Measurements from ENCODE around the gene AKAP8. TPM values are rescaled to one million over a fixed set of nuclear protein-coding genes. Genes with fewer than 3 reads are reported as not detected.
A peak's percentile ranks its signal among the peaks of the same experiment; 100 is the strongest.

The AKAP8 gene
- total RNA-seq, 4 donors from 2014 or later = 21.4 to 34.2 (median 28.0) TPM

- Histone ChIP-seq H3K9me3 (no peaks in the 10 kb centered on the region), H3K27me3 (no peaks in the 10 kb centered on the region), H3K36me3 (peaks cover 1 to 85% of the 10 kb centered on the region in 2 donors), H3K4me3 (no peak overlapping the region), H3K4me1 (peaks cover 0 to 13% (median 0%) of the 10 kb centered on the region in 3 donors), H3K27ac (no peak overlapping the region)
- TF ChIP-seq, protein P1, sequence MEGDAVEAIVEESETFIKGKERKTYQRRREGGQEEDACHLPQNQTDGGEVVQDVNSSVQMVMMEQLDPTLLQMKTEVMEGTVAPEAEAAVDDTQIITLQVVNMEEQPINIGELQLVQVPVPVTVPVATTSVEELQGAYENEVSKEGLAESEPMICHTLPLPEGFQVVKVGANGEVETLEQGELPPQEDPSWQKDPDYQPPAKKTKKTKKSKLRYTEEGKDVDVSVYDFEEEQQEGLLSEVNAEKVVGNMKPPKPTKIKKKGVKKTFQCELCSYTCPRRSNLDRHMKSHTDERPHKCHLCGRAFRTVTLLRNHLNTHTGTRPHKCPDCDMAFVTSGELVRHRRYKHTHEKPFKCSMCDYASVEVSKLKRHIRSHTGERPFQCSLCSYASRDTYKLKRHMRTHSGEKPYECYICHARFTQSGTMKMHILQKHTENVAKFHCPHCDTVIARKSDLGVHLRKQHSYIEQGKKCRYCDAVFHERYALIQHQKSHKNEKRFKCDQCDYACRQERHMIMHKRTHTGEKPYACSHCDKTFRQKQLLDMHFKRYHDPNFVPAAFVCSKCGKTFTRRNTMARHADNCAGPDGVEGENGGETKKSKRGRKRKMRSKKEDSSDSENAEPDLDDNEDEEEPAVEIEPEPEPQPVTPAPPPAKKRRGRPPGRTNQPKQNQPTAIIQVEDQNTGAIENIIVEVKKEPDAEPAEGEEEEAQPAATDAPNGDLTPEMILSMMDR (IDR thresholded peaks at IDR 0.05) = no peak
- TF ChIP-seq POLR2A (IDR thresholded peaks at IDR 0.05) = no peak
- no peak for TF ChIP-seq POLR2AphosphoS5 (IDR thresholded peaks at IDR 0.05)
- TF ChIP-seq EP300 (IDR thresholded peaks at IDR 0.05) = no peak
- ATAC-seq = no peak
Measured at GRCh38 chr19:15393963-15394362, 14.4 kb upstream of the AKAP8 start.

- Histone ChIP-seq H3K4me3 (no peak overlapping the region), H3K9me3 (no peaks in the 10 kb centered on the region), H3K27ac (no peak overlapping the region), H3K4me1 (peaks cover 0 to 13% (median 0%) of the 10 kb centered on the region in 3 donors), H3K36me3 (peaks cover 0 to 67% of the 10 kb centered on the region in 2 donors), H3K27me3 (no peaks in the 10 kb centered on the region)
- TF ChIP-seq POLR2A (IDR thresholded peaks at IDR 0.05) (no peak), POLR2AphosphoS5 (IDR thresholded peaks at IDR 0.05) (no peak), EP300 (IDR thresholded peaks at IDR 0.05) (no peak)
- TF ChIP-seq, protein P1 (IDR thresholded peaks at IDR 0.05) = no peak
- ATAC-seq = no peak
- WGBS, 2 donors (ENCODE audit: low coverage in 1 of 2) = 67 to 83% methylated on average over 2 of the region's 2 CpGs
Measured at GRCh38 chr19:15390814-15391213, 11.2 kb upstream of the AKAP8 start.

DNA sequence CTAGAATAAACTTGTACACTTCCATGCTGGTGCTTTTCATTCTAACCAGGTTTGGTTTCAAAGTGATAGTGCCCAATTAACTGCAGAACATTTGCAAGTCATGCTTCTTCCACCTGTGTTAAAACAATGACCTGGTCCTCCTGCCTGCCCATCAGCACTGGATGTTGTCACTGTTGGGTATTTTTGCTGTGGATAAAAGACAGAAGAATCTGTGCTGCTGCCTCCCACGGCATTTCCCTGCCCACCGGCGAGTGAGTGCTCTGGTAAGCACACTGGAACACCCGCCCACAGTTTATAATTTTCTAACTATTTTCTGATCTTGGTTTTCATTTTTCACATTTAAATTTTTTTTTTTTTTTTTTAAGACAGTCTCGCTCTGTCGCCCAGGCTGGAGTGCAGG is 2.3 kb upstream of the AKAP8 start:
- Histone ChIP-seq H3K4me1 (peaks cover 0 to 30% (median 20%) of the 10 kb centered on the region in 3 donors), H3K9me3 (no peaks in the 10 kb centered on the region), H3K27me3 (no peaks in the 10 kb centered on the region), H3K27ac (no peak overlapping the region), H3K36me3 (peaks cover 0 to 17% of the 10 kb centered on the region in 2 donors), H3K4me3 (no peak overlapping the region)
- no peak for ATAC-seq
- WGBS, 2 donors (ENCODE audit: low coverage in 1 of 2) = 67% methylated on average over 5 of the region's 6 CpGs; no CpG with 5 or more reads in 1 of the 2 donors
- TF ChIP-seq POLR2A (IDR thresholded peaks at IDR 0.05) (no peak), EP300 (IDR thresholded peaks at IDR 0.05) (no peak), POLR2AphosphoS5 (IDR thresholded peaks at IDR 0.05) (no peak)
- TF ChIP-seq, protein P1 (IDR thresholded peaks at IDR 0.05) = no peak

- 86% methylated on average over 2 of the region's 2 CpGs for WGBS, 2 donors (ENCODE audit: low coverage in 1 of 2)
- Histone ChIP-seq H3K9me3 (no peaks in the 10 kb centered on the region), H3K4me1 (peaks cover 0 to 34% (median 23%) of the 10 kb centered on the region in 3 donors), H3K4me3 (no peak overlapping the region), H3K27ac (peak overlapping the region in 1 of 4 donors; percentile 98), H3K36me3 (peaks cover 0 to 12% of the 10 kb centered on the region in 2 donors), H3K27me3 (no peaks in the 10 kb centered on the region)
- TF ChIP-seq, protein P1 (IDR thresholded peaks at IDR 0.05) = no peak
- no peak for TF ChIP-seq EP300 (IDR thresholded peaks at IDR 0.05)
- no peak for TF ChIP-seq POLR2AphosphoS5 (IDR thresholded peaks at IDR 0.05)
- TF ChIP-seq POLR2A (IDR thresholded peaks at IDR 0.05) = no peak
- ATAC-seq = no peak
Measured at GRCh38 chr19:15381429-15381828, 1.8 kb upstream of the AKAP8 start.

DNA sequence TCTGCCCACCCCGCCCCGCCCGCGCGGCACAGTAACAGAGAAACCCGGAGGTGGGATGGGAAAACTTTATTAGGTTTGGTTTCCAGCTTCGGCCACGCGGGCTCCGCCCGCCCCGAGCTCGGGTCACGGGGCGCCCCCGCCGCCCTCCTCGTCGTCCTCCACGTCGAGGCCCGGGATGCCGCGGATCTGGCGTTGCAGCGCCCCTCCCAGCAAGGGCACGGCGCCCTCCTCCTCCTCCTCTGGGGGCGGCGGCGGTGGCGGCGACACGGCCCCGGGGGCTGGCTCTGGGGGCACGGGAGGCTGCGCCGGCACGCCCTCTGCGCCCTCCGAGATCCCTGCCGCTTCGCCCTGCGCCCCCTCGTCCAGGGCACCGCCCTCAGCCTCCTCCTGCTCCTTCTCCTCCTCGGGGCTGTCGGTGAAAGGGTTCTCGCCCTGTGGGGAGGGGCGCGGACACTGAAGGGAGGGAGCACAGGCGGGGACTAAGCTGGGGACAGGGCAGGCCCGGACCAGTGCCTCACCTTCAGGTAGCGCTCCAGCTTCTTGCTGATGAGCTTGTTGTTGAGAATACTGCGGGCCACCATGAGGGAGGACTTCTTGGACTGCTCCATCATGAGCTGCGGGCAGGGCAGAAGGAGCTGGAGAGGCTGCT is 536 bp upstream of the AKAP8 start:
- WGBS, 2 donors (ENCODE audit: low coverage in 1 of 2) = 0% methylated on average over 1 of the region's 56 CpGs; no CpG with 5 or more reads in 1 of the 2 donors
- peak; percentile 1 for ATAC-seq

More for the DNA sequence above, 536 bp upstream of the AKAP8 start:
- Histone ChIP-seq H3K36me3 (peaks cover 0 to 10% of the 10 kb centered on the region in 2 donors), H3K4me1 (peaks cover 0 to 47% (median 30%) of the 10 kb centered on the region in 3 donors), H3K27ac (peak overlapping the region; percentile 56 to 99 (median 98)), H3K27me3 (no peaks in the 10 kb centered on the region), H3K9me3 (no peaks in the 10 kb centered on the region), H3K4me3 (peak overlapping the region; percentile 97 to 99)
- TF ChIP-seq, protein P1 (IDR thresholded peaks at IDR 0.05) = peak in 2 of 4 experiments; percentile 20 to 39
- no peak for TF ChIP-seq EP300 (IDR thresholded peaks at IDR 0.05)
